ENCODE results near the gene LRP1B.
"Not testable (repeated sequence)": the region's sequence is repeated elsewhere in the genome, so short reads cannot be mapped to it uniquely, and the experiment has no call there.

Gene LRP1B

DNA sequence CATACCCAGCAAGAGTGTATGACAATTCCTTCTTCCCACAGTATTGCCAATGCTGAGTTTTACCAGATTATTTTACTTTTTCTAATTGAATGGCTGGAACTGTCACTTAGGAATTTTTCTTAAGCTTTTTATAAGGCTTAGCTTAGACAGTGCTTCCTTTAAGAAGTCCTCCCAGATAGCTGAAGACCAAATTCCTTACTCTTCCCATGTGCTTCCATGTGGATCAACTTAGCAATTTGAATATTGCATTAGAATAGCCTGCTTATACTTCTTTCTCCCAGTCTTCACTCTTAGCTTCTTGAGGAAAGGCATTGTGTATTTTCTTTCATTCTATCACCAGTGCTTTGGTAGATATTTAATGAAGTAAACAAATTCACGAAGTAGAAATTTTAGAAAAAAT is 1144.4 kb downstream of the LRP1B start:
- Histone ChIP-seq H2AFZ (ENCODE audit: low read length) (no peak overlapping the region), H3K9me2 (ENCODE audit: low read depth, low read length) (no peaks in the 10 kb centered on the region), H3K9ac (ENCODE audit: low read length) (no peak overlapping the region), H3K4me2 (ENCODE audit: low read length) (no peak overlapping the region), H3F3A (ENCODE audit: insufficient read depth, low read length) (no peaks in the 10 kb centered on the region), H3K27ac (ENCODE audit: low read depth, low read length, poor library complexity, severe bottlenecking) (no peak overlapping the region), H3K27me3 (ENCODE audit: insufficient read depth, low read length) (no peaks in the 10 kb centered on the region), H3K79me2 (ENCODE audit: insufficient read depth, low read length) (no peaks in the 10 kb centered on the region), H3K36me3 (ENCODE audit: insufficient read depth, low read length) (no peaks in the 10 kb centered on the region), H3K9me3 (ENCODE audit: low read length) (no peaks in the 10 kb centered on the region), H3K4me3 (ENCODE audit: low read depth, low read length, poor library complexity, severe bottlenecking) (no peak overlapping the region), H3K4me1 (ENCODE audit: insufficient read depth, low read length, severe bottlenecking) (no peaks in the 10 kb centered on the region), H4K20me1 (ENCODE audit: insufficient read depth, low read length) (no peaks in the 10 kb centered on the region)
- TF ChIP-seq, protein P1, sequence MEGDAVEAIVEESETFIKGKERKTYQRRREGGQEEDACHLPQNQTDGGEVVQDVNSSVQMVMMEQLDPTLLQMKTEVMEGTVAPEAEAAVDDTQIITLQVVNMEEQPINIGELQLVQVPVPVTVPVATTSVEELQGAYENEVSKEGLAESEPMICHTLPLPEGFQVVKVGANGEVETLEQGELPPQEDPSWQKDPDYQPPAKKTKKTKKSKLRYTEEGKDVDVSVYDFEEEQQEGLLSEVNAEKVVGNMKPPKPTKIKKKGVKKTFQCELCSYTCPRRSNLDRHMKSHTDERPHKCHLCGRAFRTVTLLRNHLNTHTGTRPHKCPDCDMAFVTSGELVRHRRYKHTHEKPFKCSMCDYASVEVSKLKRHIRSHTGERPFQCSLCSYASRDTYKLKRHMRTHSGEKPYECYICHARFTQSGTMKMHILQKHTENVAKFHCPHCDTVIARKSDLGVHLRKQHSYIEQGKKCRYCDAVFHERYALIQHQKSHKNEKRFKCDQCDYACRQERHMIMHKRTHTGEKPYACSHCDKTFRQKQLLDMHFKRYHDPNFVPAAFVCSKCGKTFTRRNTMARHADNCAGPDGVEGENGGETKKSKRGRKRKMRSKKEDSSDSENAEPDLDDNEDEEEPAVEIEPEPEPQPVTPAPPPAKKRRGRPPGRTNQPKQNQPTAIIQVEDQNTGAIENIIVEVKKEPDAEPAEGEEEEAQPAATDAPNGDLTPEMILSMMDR (IDR thresholded peaks at IDR 0.05; ENCODE audit: low read length) = no peak
- no peak for TF ChIP-seq EZH2 (IDR thresholded peaks at IDR 0.05; ENCODE audit: borderline replicate concordance, low read length)

DNA sequence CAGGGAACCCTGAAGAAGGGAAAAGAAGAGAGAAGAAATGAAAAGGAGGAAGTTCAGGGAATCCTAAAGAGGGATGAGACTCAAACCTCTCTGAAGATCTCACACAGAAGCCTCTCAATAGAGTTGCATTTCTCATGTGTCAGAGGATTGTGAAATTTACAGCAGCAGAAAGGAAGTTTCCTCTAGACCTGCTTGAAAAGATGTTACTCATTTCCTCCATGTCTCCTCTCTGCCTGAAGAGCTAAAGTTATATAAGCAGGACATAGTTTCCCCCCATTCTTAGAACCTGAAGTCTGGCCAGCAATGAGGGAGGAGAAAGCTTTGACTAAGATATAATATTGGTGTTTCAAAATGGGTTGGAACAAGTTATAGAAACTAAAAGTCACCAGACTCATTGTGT is 1155.6 kb downstream of the LRP1B start:
- Histone ChIP-seq H3K4me2 (ENCODE audit: low read length) (no peak overlapping the region), H3F3A (ENCODE audit: insufficient read depth, low read length) (no peaks in the 10 kb centered on the region), H3K36me3 (ENCODE audit: insufficient read depth, low read length) (no peaks in the 10 kb centered on the region), H3K9me3 (ENCODE audit: low read length) (no peaks in the 10 kb centered on the region), H3K9me2 (ENCODE audit: low read depth, low read length) (no peaks in the 10 kb centered on the region), H3K27ac (ENCODE audit: low read depth, low read length, poor library complexity, severe bottlenecking) (no peak overlapping the region), H3K4me1 (ENCODE audit: insufficient read depth, low read length, severe bottlenecking) (no peaks in the 10 kb centered on the region), H4K20me1 (ENCODE audit: insufficient read depth, low read length) (no peaks in the 10 kb centered on the region), H2AFZ (ENCODE audit: low read length) (no peak overlapping the region), H3K4me3 (ENCODE audit: low read depth, low read length, poor library complexity, severe bottlenecking) (no peak overlapping the region), H3K9ac (ENCODE audit: low read length) (no peak overlapping the region), H3K27me3 (ENCODE audit: insufficient read depth, low read length) (no peaks in the 10 kb centered on the region), H3K79me2 (ENCODE audit: insufficient read depth, low read length) (no peaks in the 10 kb centered on the region)
- TF ChIP-seq, protein P1 (IDR thresholded peaks at IDR 0.05; ENCODE audit: low read length) = no peak
- TF ChIP-seq EZH2 (IDR thresholded peaks at IDR 0.05; ENCODE audit: borderline replicate concordance, low read length) = no peak

DNA sequence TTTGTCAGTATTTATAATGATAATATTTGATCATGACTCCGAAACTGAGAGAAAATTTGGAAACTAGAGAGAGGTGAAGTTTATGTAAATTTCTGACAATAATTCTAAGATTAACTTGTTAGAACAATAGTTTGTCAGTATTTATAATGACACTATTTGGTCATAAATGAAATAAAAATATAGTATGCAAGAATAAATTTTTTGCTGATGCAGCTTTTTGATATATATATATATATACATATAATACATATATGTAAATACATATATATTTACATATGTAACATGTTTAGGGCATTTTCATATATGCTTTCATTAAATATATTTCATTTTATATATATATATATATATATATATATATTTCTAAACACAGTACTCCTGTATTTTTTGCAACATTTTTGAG is 1158.1 kb downstream of the LRP1B start:
- H3K9me3 ChIP-seq (ENCODE audit: low read length) = no peaks in the 10 kb centered on the region
- no peak overlapping the region for H3K4me3 ChIP-seq (ENCODE audit: low read depth, low read length, poor library complexity, severe bottlenecking)
- no peaks in the 10 kb centered on the region for H3K27me3 ChIP-seq (ENCODE audit: insufficient read depth, low read length)
- no peaks in the 10 kb centered on the region for H3K36me3 ChIP-seq (ENCODE audit: insufficient read depth, low read length)
- no peak overlapping the region for H3K9ac ChIP-seq (ENCODE audit: low read length)
- no peak for TF ChIP-seq EZH2 (IDR thresholded peaks at IDR 0.05; ENCODE audit: borderline replicate concordance, low read length)
- TF ChIP-seq, protein P1 (IDR thresholded peaks at IDR 0.05; ENCODE audit: low read length) = no peak
- H3K4me1 ChIP-seq (ENCODE audit: insufficient read depth, low read length, severe bottlenecking) = no peaks in the 10 kb centered on the region
- no peaks in the 10 kb centered on the region for H3F3A ChIP-seq (ENCODE audit: insufficient read depth, low read length)
- no peak overlapping the region for H3K27ac ChIP-seq (ENCODE audit: low read depth, low read length, poor library complexity, severe bottlenecking)
- no peaks in the 10 kb centered on the region for H4K20me1 ChIP-seq (ENCODE audit: insufficient read depth, low read length)
- no peak overlapping the region for H2AFZ ChIP-seq (ENCODE audit: low read length)
- no peaks in the 10 kb centered on the region for H3K79me2 ChIP-seq (ENCODE audit: insufficient read depth, low read length)
- no peaks in the 10 kb centered on the region for H3K9me2 ChIP-seq (ENCODE audit: low read depth, low read length)
- no peak overlapping the region for H3K4me2 ChIP-seq (ENCODE audit: low read length)

DNA sequence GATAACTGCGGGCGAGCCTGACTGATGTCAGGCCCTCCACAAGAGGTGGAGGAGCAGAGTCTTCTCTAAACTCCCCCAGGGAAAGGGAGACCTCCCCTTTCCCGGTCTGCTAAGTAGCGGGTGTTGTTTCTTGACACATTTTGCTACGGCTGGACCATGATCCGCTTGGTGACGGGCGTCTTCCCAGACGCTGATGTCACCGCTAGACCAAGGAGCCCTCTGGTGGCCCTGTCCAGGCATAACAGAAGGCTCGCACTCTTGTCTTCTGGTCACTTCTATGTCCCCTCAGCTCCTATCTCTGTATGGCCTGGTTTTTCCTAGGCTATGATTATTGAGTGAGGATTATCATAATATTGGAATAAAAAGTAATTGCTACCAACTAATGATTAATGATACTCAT is 1166.5 kb downstream of the LRP1B start:
- not testable (repeated sequence) for H3K4me1 ChIP-seq (ENCODE audit: insufficient read depth, low read length, severe bottlenecking); H3K4me3 ChIP-seq (ENCODE audit: low read depth, low read length, poor library complexity, severe bottlenecking); H3K9ac ChIP-seq (ENCODE audit: low read length); H3K9me3 ChIP-seq (ENCODE audit: low read length); H3K4me2 ChIP-seq (ENCODE audit: low read length); H3K36me3 ChIP-seq (ENCODE audit: insufficient read depth, low read length); H3K27me3 ChIP-seq (ENCODE audit: insufficient read depth, low read length); H3K79me2 ChIP-seq (ENCODE audit: insufficient read depth, low read length); H3F3A ChIP-seq (ENCODE audit: insufficient read depth, low read length); H2AFZ ChIP-seq (ENCODE audit: low read length); H3K9me2 ChIP-seq (ENCODE audit: low read depth, low read length); H3K27ac ChIP-seq (ENCODE audit: low read depth, low read length, poor library complexity, severe bottlenecking); H4K20me1 ChIP-seq (ENCODE audit: insufficient read depth, low read length)
